HG02970 (cell line): ENCODE results near the gene SETD2.

Source experiments
- ATAC-seq: cut with Tn5 transposase; IDR thresholded peaks from one replicate; pipeline ENCODE4 v1.9.1; 2021; ENCODE audit warnings: mild to moderate bottlenecking, moderate library complexity, moderate number of reproducible peaks; ENCODE audit not compliant: unreplicated experiment, low FRiP score

Gene SETD2

GRCh38 chr3:46968783-46969428, 195.0 kb downstream of the SETD2 start:
- ATAC-seq: no peak

GRCh38 chr3:46966811-46967210, 197.1 kb downstream of the SETD2 start:
- ATAC-seq: no peak
